Caco-2 (cell line): ENCODE data around the gene SOX6. TPM values are rescaled to one million over a fixed set of nuclear protein-coding genes. Genes with fewer than 3 reads are reported as not detected.

Experiments
- BruUV-seq: library from RNA; stranded (reverse); fragments of 400-500 nt; replicated peaks from 2 replicates; lab custom pipeline; 2021; lab: Mats Ljungman, UMichigan
- CTCF ChIA-PET: fragments of 300-600 bp; sonication (Branson Sonifier 250); formaldehyde crosslinking; loops from one replicate; lab custom pipeline; 2022; ENCODE audit warnings: antibody characterized with exemption; lab: Charles Lee
- POLR2A ChIA-PET: fragments of 300-600 bp; sonication (Branson Sonifier 250); formaldehyde crosslinking; loops from one replicate; lab custom pipeline; 2022; ENCODE audit warnings: antibody characterized with exemption; lab: Charles Lee
- DNase-seq, 2 experiments: peaks; one replicate each; pipeline versions ENCODE4 v3.0.0 to v3.0.0-alpha.2; 2020 to 2022
- H3K27me3 ChIP-seq: replicated peaks from 2 replicates; pipeline ENCODE4 v1.6.0; 2011; ENCODE audit warnings: low read length; ENCODE audit not compliant: control insufficient read depth, insufficient read depth
- H3K36me3 ChIP-seq: 2 replicates; pipeline ENCODE4 v1.5.1; 2011; ENCODE audit warnings: low read length; ENCODE audit not compliant: control insufficient read depth, insufficient read depth
- H3K4me1 ChIP-seq: fragments of 250-450 bp; sonication (Bioruptor Pico); 2 replicates; pipeline ENCODE4 v1.5.1; 2020; ENCODE audit warnings: mild to moderate bottlenecking
- H3K4me3 ChIP-seq: 2 replicates; pipeline ENCODE4 v1.5.1; 2011; ENCODE audit warnings: low read depth, mild to moderate bottlenecking, control low read depth, low read length
- H3K9me3 ChIP-seq: fragments of 250-450 bp; sonication (Bioruptor Pico); 2 replicates; pipeline ENCODE4 v1.5.1; 2020; ENCODE audit warnings: mild to moderate bottlenecking, moderate library complexity
- H3K27ac Mint-ChIP-seq: one replicate; pipeline ENCODE4 v1.8.0; 2022; ENCODE audit warnings: mixed read lengths; ENCODE audit not compliant: unreplicated experiment
- H3K27me3 Mint-ChIP-seq: one replicate; pipeline ENCODE4 v1.8.0; 2022; ENCODE audit warnings: mixed read lengths; ENCODE audit not compliant: insufficient read depth, unreplicated experiment
- H3K36me3 Mint-ChIP-seq: one replicate; pipeline ENCODE4 v1.8.0; 2022; ENCODE audit warnings: mild to moderate bottlenecking, mixed read lengths; ENCODE audit not compliant: insufficient read depth, unreplicated experiment
- H3K4me1 Mint-ChIP-seq: one replicate; pipeline ENCODE4 v1.8.0; 2022; ENCODE audit warnings: low read depth, mixed read lengths; ENCODE audit not compliant: unreplicated experiment
- H3K4me3 Mint-ChIP-seq: one replicate; pipeline ENCODE4 v1.8.0; 2022; ENCODE audit warnings: mild to moderate bottlenecking, moderate library complexity, mixed read lengths; ENCODE audit not compliant: unreplicated experiment
- H3K9me3 Mint-ChIP-seq: one replicate; pipeline ENCODE4 v1.8.0; 2022; ENCODE audit warnings: mixed read lengths; ENCODE audit not compliant: unreplicated experiment
- CTCF ChIP-seq, 2 experiments: fragments of 200-600 bp in 1 of 2; IDR thresholded peaks; 1 replicate in 1 of 2; 2 replicates in 1 of 2; pipeline versions ENCODE4 v1.5.1 to v1.8.0; 2011 to 2022; ENCODE audit warnings: antibody characterized with exemption in 1 of 2, control low read depth in 1 of 2, inconsistent platforms in 1 of 2, low read depth in 1 of 2, low read length in 1 of 2, mild to moderate bottlenecking in 1 of 2, moderate library complexity in 1 of 2; ENCODE audit not compliant: insufficient read depth in 1 of 2, severe bottlenecking in 1 of 2, unreplicated experiment in 1 of 2
- intact Hi-C: fragments of 100-400 bp; cut with micrococcal nuclease; formaldehyde crosslinking; loops from one replicate; pipeline ENCODE4 v1.10.0; 2022; ENCODE audit not compliant: unreplicated experiment
- total RNA-seq: library from RNA; stranded (reverse); gene quantifications from 2 replicates; pipeline ENCODE4 v1.2.3, GENCODE V29; 2022

Gene SOX6
- total RNA-seq, 1 experiment from 2014 or later = 10.8 TPM

- CTCF ChIA-PET = no interaction called here
- no TSS peak for BruUV-seq
These were observed 200.9 kb downstream of the SOX6 start for GRCh38 chr11:16155448-16155847.

GRCh38 chr11:16154715-16155396, 201.5 kb downstream of the SOX6 start:
- POLR2A ChIA-PET = no interaction called here

More at GRCh38 chr11:16155448-16155847, 200.9 kb downstream of the SOX6 start:
- Histone ChIP-seq H3K4me1 (peaks cover 51% of the 10 kb centered on the region), H3K9me3 (no peaks in the 10 kb centered on the region), H3K27me3 (no peaks in the 10 kb centered on the region), H3K36me3 (no peaks in the 10 kb centered on the region; the same call in 1 of the 2 replicates), H3K4me3 (no peak overlapping the region)
- Mint-ChIP-seq H3K27ac (no peak overlapping the region), H3K9me3 (no peaks in the 10 kb centered on the region), H3K4me1 (peaks cover 10% of the 10 kb centered on the region), H3K36me3 (no peaks in the 10 kb centered on the region), H3K4me3 (no peak overlapping the region), H3K27me3 (no peaks in the 10 kb centered on the region)
- no peak for TF ChIP-seq CTCF (IDR thresholded peaks at IDR 0.05; ENCODE audit: insufficient read depth in 1 of 2, low read depth in 1 of 2, low read length in 1 of 2, severe bottlenecking in 1 of 2, unreplicated experiment in 1 of 2)
- POLR2A ChIA-PET = interaction anchor here (0.6 kb wide), 1 partner anchor 201 kb away, joined by 3 read pairs; the partner anchor contains the start of gene SOX6
- DNase-seq = no peak
- intact Hi-C loops = loop anchor here (2.0 kb wide), 2 partner anchors 41 to 59 kb away; no protein-coding TSS in a partner anchor

GRCh38 chr11:16153951-16154350, 202.4 kb downstream of the SOX6 start:
- Mint-ChIP-seq H3K36me3 (no peaks in the 10 kb centered on the region), H3K4me3 (peak overlapping the region; percentile 24), H3K27me3 (no peaks in the 10 kb centered on the region), H3K9me3 (no peaks in the 10 kb centered on the region), H3K27ac (peak overlapping the region; percentile 86), H3K4me1 (peaks cover 13% of the 10 kb centered on the region)
- ChIA-PET CTCF (no interaction called here), POLR2A (no interaction called here)
- no TSS peak for BruUV-seq
- Histone ChIP-seq H3K36me3 (no peaks in the 10 kb centered on the region; the same call in 1 of the 2 replicates), H3K4me1 (peaks cover 51% of the 10 kb centered on the region), H3K4me3 (no peak overlapping the region), H3K27me3 (no peaks in the 10 kb centered on the region), H3K9me3 (no peaks in the 10 kb centered on the region)
- intact Hi-C loops = loop anchor here (2.0 kb wide), 2 partner anchors 39 to 57 kb away; no protein-coding TSS in a partner anchor
- no peak for TF ChIP-seq CTCF (IDR thresholded peaks at IDR 0.05; ENCODE audit: insufficient read depth in 1 of 2, low read depth in 1 of 2, low read length in 1 of 2, severe bottlenecking in 1 of 2, unreplicated experiment in 1 of 2)
- peak in 1 of 2 experiments; percentile 6 for DNase-seq

More at GRCh38 chr11:16154715-16155396, 201.5 kb downstream of the SOX6 start:
- H3K4me1 Mint-ChIP-seq = peaks cover 10% of the 10 kb centered on the region
- BruUV-seq = TSS peak; percentile 63
- no peak overlapping the region for H3K4me3 ChIP-seq
- DNase-seq = peak; percentile 70 to 72
- intact Hi-C loops = loop anchor here (2.0 kb wide), 2 partner anchors 40 to 58 kb away; no protein-coding TSS in a partner anchor
- no peak for TF ChIP-seq CTCF (IDR thresholded peaks at IDR 0.05; ENCODE audit: insufficient read depth in 1 of 2, low read depth in 1 of 2, low read length in 1 of 2, severe bottlenecking in 1 of 2, unreplicated experiment in 1 of 2)
- H3K36me3 ChIP-seq = no peaks in the 10 kb centered on the region; the same call in 1 of the 2 replicates
- peak overlapping the region; percentile 24 for H3K4me3 Mint-ChIP-seq
- H3K36me3 Mint-ChIP-seq = no peaks in the 10 kb centered on the region
- H3K27me3 ChIP-seq = no peaks in the 10 kb centered on the region
- H3K9me3 ChIP-seq = no peaks in the 10 kb centered on the region
- H3K27ac Mint-ChIP-seq = peak overlapping the region; percentile 86
- H3K4me1 ChIP-seq = peaks cover 51% of the 10 kb centered on the region
- no peaks in the 10 kb centered on the region for H3K27me3 Mint-ChIP-seq
- CTCF ChIA-PET = no interaction called here
- no peaks in the 10 kb centered on the region for H3K9me3 Mint-ChIP-seq
